PC-3 (cell line): ENCODE results near the gene PRDX5. TPM values are rescaled to one million over a fixed set of nuclear protein-coding genes. Genes with fewer than 3 reads are reported as not detected.
A peak's percentile ranks its signal among the peaks of the same experiment; 100 is the strongest.

Experiments
- ATAC-seq: fragments of 200-7000 bp; cut with Tn5 transposase; 2 replicates; pipeline ENCODE4 v1.9.1; 2020; ENCODE audit warnings: mild to moderate bottlenecking, moderate library complexity
- BruUV-seq: library from RNA; stranded (reverse); fragments of 400-500 nt; replicated peaks from 2 replicates; lab custom pipeline; 2021; lab: Mats Ljungman, UMichigan
- CTCF ChIA-PET: fragments of 300-600 bp; sonication (Branson Sonifier 250); formaldehyde crosslinking; loops from one replicate; lab custom pipeline; 2022; ENCODE audit warnings: antibody characterized with exemption; lab: Charles Lee
- POLR2A ChIA-PET: fragments of 300-600 bp; sonication (Branson Sonifier 250); formaldehyde crosslinking; loops from one replicate; lab custom pipeline; 2022; ENCODE audit warnings: antibody characterized with exemption; ENCODE audit not compliant: unreplicated experiment; lab: Charles Lee
- DNase-seq: peaks from one replicate; pipeline ENCODE4 v3.0.0-alpha.2; 2015
- H2AFZ ChIP-seq: fragments of 300-600 bp; sonication (generic); 2 replicates; pipeline ENCODE4 v1.6.0; 2016; ENCODE audit warnings: antibody characterized with exemption, low read length
- H3F3A ChIP-seq: fragments of 300-600 bp; sonication (generic); one replicate; pipeline ENCODE4 v1.6.0; 2017; ENCODE audit warnings: antibody characterized with exemption, low read length, control low read depth, mild to moderate bottlenecking; ENCODE audit not compliant: unreplicated experiment
- H3K27ac ChIP-seq: fragments of 300-600 bp; sonication (generic); 2 replicates; pipeline ENCODE4 v1.5.1; 2016; ENCODE audit warnings: mild to moderate bottlenecking, low read length
- H3K27me3 ChIP-seq: fragments of 300-600 bp; sonication (generic); 2 replicates; pipeline ENCODE4 v1.6.1; 2016; ENCODE audit warnings: low read length, mixed read lengths
- H3K36me3 ChIP-seq: fragments of 300-600 bp; sonication (generic); 2 replicates; pipeline ENCODE4 v1.6.1; 2016; ENCODE audit warnings: low read depth, mixed run types, low read length, mixed read lengths
- H3K4me1 ChIP-seq: fragments of 300-600 bp; sonication (generic); 2 replicates; pipeline ENCODE4 v1.5.1; 2016; ENCODE audit warnings: low read length; ENCODE audit not compliant: insufficient read depth
- H3K4me2 ChIP-seq: fragments of 300-600 bp; sonication (generic); 2 replicates; pipeline ENCODE4 v1.6.0; 2016; ENCODE audit warnings: low read length
- H3K4me3 ChIP-seq: fragments of 300-600 bp; sonication (generic); 2 replicates; pipeline ENCODE4 v1.5.1; 2016; ENCODE audit warnings: mild to moderate bottlenecking, low read length, mixed read lengths
- H3K79me2 ChIP-seq: fragments of 300-600 bp; sonication (generic); 2 replicates; pipeline ENCODE4 v1.6.1; 2017; ENCODE audit warnings: low read length, mixed read lengths
- H3K9ac ChIP-seq: fragments of 300-600 bp; sonication (generic); 2 replicates; pipeline ENCODE4 v1.6.0; 2016; ENCODE audit warnings: mild to moderate bottlenecking, low read length
- H3K9me2 ChIP-seq: fragments of 300-600 bp; sonication (generic); replicated peaks from 2 replicates; pipeline ENCODE4 v1.6.1; 2016; ENCODE audit warnings: mixed run types, low read length, mixed read lengths
- H3K9me3 ChIP-seq: fragments of 300-600 bp; sonication (generic); 2 replicates; pipeline ENCODE4 v1.6.1; 2016; ENCODE audit warnings: low read length, mixed read lengths
- H4K20me1 ChIP-seq: fragments of 300-600 bp; sonication (generic); 2 replicates; pipeline ENCODE4 v1.6.1; 2016; ENCODE audit warnings: low read length, mixed read lengths
- CTCF ChIP-seq: fragments of 300-600 bp; sonication (generic); conservative IDR thresholded peaks from 2 replicates; pipeline ENCODE4 v1.5.1; 2017; ENCODE audit warnings: antibody characterized with exemption, low read depth, mild to moderate bottlenecking, low read length
- EZH2 ChIP-seq: fragments of 300-600 bp; sonication (generic); IDR thresholded peaks from one replicate; pipeline ENCODE4 v1.6.1; 2017; ENCODE audit warnings: antibody characterized with exemption, mild to moderate bottlenecking, low read length; ENCODE audit not compliant: unreplicated experiment
- EZH2phosphoT487 ChIP-seq: fragments of 300-600 bp; sonication (generic); IDR thresholded peaks from 2 replicates; pipeline ENCODE4 v1.6.1; 2018; ENCODE audit warnings: mild to moderate bottlenecking, antibody characterized with exemption, low read length, borderline replicate concordance
- intact Hi-C: fragments of 100-400 bp; cut with micrococcal nuclease; formaldehyde crosslinking; loops from 2 replicates; pipeline ENCODE4 v1.9.0; 2023
- total RNA-seq: library from RNA; depleted of rRNA; stranded (reverse); fragments of >200 nt; gene quantifications from 2 replicates; pipeline ENCODE4 v1.2.3, GENCODE V29; 2014

The PRDX5 gene
- total RNA-seq, 1 experiment from 2014 or later, result 467 TPM

GRCh38 chr11:64269540-64270220 lies 48.2 kb upstream of the PRDX5 start:
- Histone ChIP-seq H3K79me2 (peaks cover 14% of the 10 kb centered on the region; the same call in 1 of the 2 replicates), H3F3A (no peaks in the 10 kb centered on the region), H3K4me2 (peak overlapping the region; percentile 83), H3K27ac (peak overlapping the region; percentile 83), H3K9me2 (no peaks in the 10 kb centered on the region), H2AFZ (peak overlapping the region; percentile 76), H3K9me3 (no peaks in the 10 kb centered on the region), H4K20me1 (no peaks in the 10 kb centered on the region), H3K9ac (peak overlapping the region; percentile 79), H3K27me3 (no peaks in the 10 kb centered on the region), H3K36me3 (peaks cover 5% of the 10 kb centered on the region; the same call in 1 of the 2 replicates), H3K4me3 (peak overlapping the region; percentile 69), H3K4me1 (peaks cover 35% of the 10 kb centered on the region)
- TF ChIP-seq CTCF (no peak), EZH2phosphoT487 (no peak), EZH2 (no peak)
- TSS peak; percentile 55 for BruUV-seq
- DNase-seq (peak; percentile 100), ATAC-seq (peak; percentile 80)
- intact Hi-C loops, result loop anchor here (2.0 kb wide), 3 partner anchors 15 to 35 kb away; partner anchors contain the start of genes BAD, ESRRA, GPR137 and PPP1R14B
- ChIA-PET CTCF (interaction anchor here (0.7 kb wide), 1 partner anchor 516 kb away, joined by 4 read pairs; no protein-coding TSS in a partner anchor), POLR2A (interaction anchor here (0.6 kb wide), 2 partner anchors 10 to 62 kb away, joined by 3 read pairs; no protein-coding TSS in a partner anchor)

- H3F3A ChIP-seq, result no peaks in the 10 kb centered on the region
- peaks cover 31% of the 10 kb centered on the region for H3K4me1 ChIP-seq
- ATAC-seq, result no peak
- peaks cover 8% of the 10 kb centered on the region for H3K36me3 ChIP-seq
- H3K9me2 ChIP-seq, result no peaks in the 10 kb centered on the region
- ChIA-PET CTCF (interaction anchor here (0.6 kb wide), 1 partner anchor 23 kb away, joined by 4 read pairs; no protein-coding TSS in a partner anchor), POLR2A (no interaction called here)
- no peaks in the 10 kb centered on the region for H4K20me1 ChIP-seq
- BruUV-seq, result no TSS peak
- no peak overlapping the region for H3K9ac ChIP-seq
- TF ChIP-seq EZH2 (no peak), EZH2phosphoT487 (no peak), CTCF (no peak)
- H3K79me2 ChIP-seq, result peaks cover 14% of the 10 kb centered on the region; the same call in 1 of the 2 replicates
- DNase-seq, result no peak
- H3K4me3 ChIP-seq, result no peak overlapping the region
- no peak overlapping the region for H3K4me2 ChIP-seq
- no peak overlapping the region for H2AFZ ChIP-seq
- no peaks in the 10 kb centered on the region for H3K27me3 ChIP-seq
- H3K27ac ChIP-seq, result no peak overlapping the region
- intact Hi-C loops, result no loop called here
- H3K9me3 ChIP-seq, result no peaks in the 10 kb centered on the region
These were observed 42.7 kb upstream of the PRDX5 start for GRCh38 chr11:64275031-64275800.
